A549 (cell line): ENCODE measurements around the gene OR2A1.
"Not testable (repeated sequence)": the region's sequence is repeated elsewhere in the genome, so short reads cannot be mapped to it uniquely, and the experiment has no call there.

ENCODE experiments used
- ATOH8 ChIP-seq: fragments of 250-450 bp; sonication (Bioruptor Pico); IDR thresholded peaks from 2 replicates; pipeline ENCODE4 v1.5.0; 2020; ENCODE audit warnings: low read depth, mild to moderate bottlenecking, moderate library complexity
- BHLHE40 ChIP-seq: IDR thresholded peaks from 2 replicates; pipeline ENCODE4 v1.6.1; 2012; ENCODE audit warnings: low read depth, low read length, inconsistent platforms
- CHD4 ChIP-seq: fragments of 200-600 bp; sonication (generic); IDR thresholded peaks from 2 replicates; pipeline ENCODE4 v1.6.1; 2016; ENCODE audit warnings: antibody characterized with exemption, mild to moderate bottlenecking, borderline replicate concordance
- CTCF ChIP-seq: fragments of >200 bp; sonication (Bioruptor Twin); formaldehyde crosslinking; IDR thresholded peaks from 3 replicates; pipeline ENCODE4 v1.5.1; 2016
- EHMT2 ChIP-seq: fragments of 200-600 bp; sonication (generic); IDR thresholded peaks from 2 replicates; pipeline ENCODE4 v1.6.1; 2016; ENCODE audit warnings: antibody characterized with exemption, low read depth, mild to moderate bottlenecking, moderate library complexity
- HOXA7 ChIP-seq: fragments of 250-450 bp; sonication (Bioruptor Pico); IDR thresholded peaks from 2 replicates; pipeline ENCODE4 v1.5.0; 2020; ENCODE audit warnings: mild to moderate bottlenecking, moderate library complexity
- MAFK ChIP-seq: fragments of 450-650 bp; IDR thresholded peaks from 2 replicates; pipeline ENCODE4 v1.6.1; 2014; ENCODE audit not compliant: partially characterized antibody
- MAZ ChIP-seq: fragments of 150-350 bp; IDR thresholded peaks from 2 replicates; pipeline ENCODE4 v1.6.1; 2014; ENCODE audit warnings: antibody characterized with exemption, low read depth, low read length, borderline replicate concordance
- POLR2A ChIP-seq: IDR thresholded peaks from 2 replicates; pipeline ENCODE4 v1.6.1; 2012; ENCODE audit warnings: mild to moderate bottlenecking, low read length
- REST ChIP-seq: fragments of 200-600 bp; sonication (generic); IDR thresholded peaks from 2 replicates; pipeline ENCODE4 v1.6.1; 2016; ENCODE audit warnings: antibody characterized with exemption, mild to moderate bottlenecking, moderate library complexity
- RNF2 ChIP-seq: fragments of 200-600 bp; sonication (generic); IDR thresholded peaks from 2 replicates; pipeline ENCODE4 v1.6.1; 2016; ENCODE audit warnings: low read depth, mild to moderate bottlenecking, antibody characterized with exemption, moderate library complexity, borderline replicate concordance
- TP53 ChIP-seq: fragments of 250-450 bp; sonication (Bioruptor Pico); IDR thresholded peaks from 2 replicates; pipeline ENCODE4 v1.5.0; 2021; ENCODE audit warnings: mild to moderate bottlenecking, moderate library complexity
- USF2 ChIP-seq: fragments of 450-650 bp; IDR thresholded peaks from 2 replicates; pipeline ENCODE4 v1.6.1; 2014; ENCODE audit warnings: antibody characterized with exemption
- ZFP36 ChIP-seq: fragments of 450-650 bp; IDR thresholded peaks from 2 replicates; pipeline ENCODE4 v1.6.1; 2014; ENCODE audit warnings: borderline replicate concordance; ENCODE audit not compliant: partially characterized antibody

- not testable (repeated sequence) for TF ChIP-seq EHMT2; CTCF; POLR2A; ZFP36; HOXA7; TP53; REST; CHD4; RNF2; ATOH8 (CRISPR knock-in tag); USF2; MAZ; BHLHE40; MAFK
Measured at GRCh38 chr7:144319547-144319946, 7.3 kb downstream of the OR2A1 start.
